Caki2 (cell line): ENCODE data around the gene TEX261. TPM values are rescaled to one million over a fixed set of nuclear protein-coding genes. Genes with fewer than 3 reads are reported as not detected.

Source experiments
- DNase-seq: peaks from one replicate; pipeline ENCODE4 v3.0.0-alpha.2; 2015; ENCODE audit warnings: low read depth
- in situ Hi-C: cut with HindIII; loops from 2 replicates; pipeline ENCODE4 v1.10.0; 2016; ENCODE audit warnings: low sequenced_read_pairs, low pct_unique_long_range_greater_than_20kb, mixed read lengths
- total RNA-seq: library from RNA; depleted of rRNA; stranded (reverse); fragments of >200 nt; shearing (Covaris generic); gene quantifications from 2 replicates; pipeline ENCODE4 v1.2.3, GENCODE V29; 2014; ENCODE audit warnings: low replicate concordance; rRNA removed

Gene TEX261
- total RNA-seq, 1 experiment from 2014 or later = 33.2 TPM

- in situ Hi-C loops = no loop called here
- DNase-seq = no peak
Measured at GRCh38 chr2:70943205-70943871, 51.3 kb downstream of the TEX261 start.

GRCh38 chr2:70942396-70943204 lies 52.1 kb downstream of the TEX261 start:
- DNase-seq = no peak
- in situ Hi-C loops = no loop called here

- no peak for DNase-seq
- in situ Hi-C loops = no loop called here
Measured at GRCh38 chr2:70941701-70942100, 53.0 kb downstream of the TEX261 start.

- in situ Hi-C loops = no loop called here
- no peak for DNase-seq
Measured at GRCh38 chr2:70941186-70941585, 53.5 kb downstream of the TEX261 start.

- no peak for DNase-seq
- in situ Hi-C loops = no loop called here
Measured at GRCh38 chr2:70939839-70940580, 54.7 kb downstream of the TEX261 start.

GRCh38 chr2:70939001-70939838 lies 55.5 kb downstream of the TEX261 start:
- in situ Hi-C loops = no loop called here
- DNase-seq = no peak

GRCh38 chr2:70938586-70938950 lies 56.1 kb downstream of the TEX261 start:
- in situ Hi-C loops = no loop called here
- DNase-seq = no peak

- no peak for DNase-seq
- in situ Hi-C loops = no loop called here
Measured at GRCh38 chr2:70937866-70938585, 56.6 kb downstream of the TEX261 start.

- in situ Hi-C loops = no loop called here
- DNase-seq = no peak
Measured at GRCh38 chr2:70936979-70937811, 57.5 kb downstream of the TEX261 start.

GRCh38 chr2:70936165-70936978 lies 58.3 kb downstream of the TEX261 start:
- no peak for DNase-seq
- in situ Hi-C loops = no loop called here

Other genes with a start within 250 kb of the TEX261 start
- 3.8 and 14.8 TPM in 2 replicates for gene ADD2, start 226.7 kb downstream of the TEX261 start, total RNA-seq
- not detected in 2 replicates for gene FIGLA, start 204.2 kb downstream of the TEX261 start, total RNA-seq
- not detected in 2 replicates for gene CLEC4F, start 174.3 kb downstream of the TEX261 start, total RNA-seq
- not detected in 2 replicates for gene CD207, start 159.1 kb downstream of the TEX261 start, total RNA-seq
- gene VAX2, start 94.3 kb downstream of the TEX261 start, total RNA-seq = not detected in 2 replicates
- gene ATP6V1B1, start 59.0 kb downstream of the TEX261 start, total RNA-seq = not detected in 2 replicates
- not detected in 2 replicates for gene ANKRD53, start 16.2 kb downstream of the TEX261 start, total RNA-seq
- gene NAGK, start 73.8 kb upstream of the TEX261 start, total RNA-seq = 53.4 and 124 TPM in 2 replicates
- 9.5 and 18.9 TPM in 2 replicates for gene MCEE, start 135.4 kb upstream of the TEX261 start, total RNA-seq
- 10.6 and 11.6 TPM in 2 replicates for gene MPHOSPH10, start 135.8 kb upstream of the TEX261 start, total RNA-seq
- 0.54 TPM in 1 of 2 replicates, not detected in the other for gene PAIP2B, start 232.2 kb upstream of the TEX261 start, total RNA-seq